A673 (cell line): ENCODE results near the gene OPRPN.

ENCODE experiments used
- EZH2 ChIP-seq: fragments of 200-600 bp; sonication (generic); IDR thresholded peaks from 2 replicates; pipeline ENCODE4 v1.6.1; 2017; ENCODE audit warnings: borderline replicate concordance, low read depth, mild to moderate bottlenecking, mixed read lengths, antibody characterized with exemption, low read length; ENCODE audit not compliant: poor library complexity, severe bottlenecking
- TF ChIP-seq, protein P1 (sequence below): fragments of 300-800, 200-600 bp; sonication (generic); conservative IDR thresholded peaks from 2 replicates; pipeline ENCODE4 v1.5.1; 2017; ENCODE audit warnings: low read depth, mild to moderate bottlenecking, antibody characterized with exemption, low read length, moderate library complexity, mixed read lengths

DNA sequence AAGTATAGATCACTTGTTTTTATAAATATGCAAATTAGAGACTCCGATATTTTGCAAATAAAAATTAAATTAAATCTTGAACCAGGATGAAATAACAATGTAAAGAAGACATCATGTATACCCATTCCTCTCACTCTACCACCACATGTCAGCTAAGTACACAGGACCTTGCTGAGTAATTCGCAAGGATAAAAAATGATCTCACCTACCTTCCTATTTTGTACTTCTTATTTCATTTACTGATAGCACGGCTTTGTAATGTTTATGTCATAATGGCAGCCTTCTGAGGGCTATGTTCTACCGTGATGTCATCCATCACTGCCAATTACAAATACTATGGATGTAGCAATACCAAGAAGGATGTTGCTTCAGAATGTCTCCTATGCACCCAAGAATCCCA is 25.8 kb upstream of the OPRPN start:
- TF ChIP-seq, protein P1, sequence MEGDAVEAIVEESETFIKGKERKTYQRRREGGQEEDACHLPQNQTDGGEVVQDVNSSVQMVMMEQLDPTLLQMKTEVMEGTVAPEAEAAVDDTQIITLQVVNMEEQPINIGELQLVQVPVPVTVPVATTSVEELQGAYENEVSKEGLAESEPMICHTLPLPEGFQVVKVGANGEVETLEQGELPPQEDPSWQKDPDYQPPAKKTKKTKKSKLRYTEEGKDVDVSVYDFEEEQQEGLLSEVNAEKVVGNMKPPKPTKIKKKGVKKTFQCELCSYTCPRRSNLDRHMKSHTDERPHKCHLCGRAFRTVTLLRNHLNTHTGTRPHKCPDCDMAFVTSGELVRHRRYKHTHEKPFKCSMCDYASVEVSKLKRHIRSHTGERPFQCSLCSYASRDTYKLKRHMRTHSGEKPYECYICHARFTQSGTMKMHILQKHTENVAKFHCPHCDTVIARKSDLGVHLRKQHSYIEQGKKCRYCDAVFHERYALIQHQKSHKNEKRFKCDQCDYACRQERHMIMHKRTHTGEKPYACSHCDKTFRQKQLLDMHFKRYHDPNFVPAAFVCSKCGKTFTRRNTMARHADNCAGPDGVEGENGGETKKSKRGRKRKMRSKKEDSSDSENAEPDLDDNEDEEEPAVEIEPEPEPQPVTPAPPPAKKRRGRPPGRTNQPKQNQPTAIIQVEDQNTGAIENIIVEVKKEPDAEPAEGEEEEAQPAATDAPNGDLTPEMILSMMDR: no peak
- no peak for TF ChIP-seq EZH2
